ENCODE results near the gene WIPI1. TPM values are rescaled to one million over a fixed set of nuclear protein-coding genes. Genes with fewer than 3 reads are reported as not detected.

WIPI1 gene
- total and polyA plus RNA-seq, 4 donors, result 19.2 to 84.8 (median 41.5) TPM

- Histone ChIP-seq H3K36me3 (ENCODE audit: control insufficient read depth, insufficient read depth, low read length) (no peaks in the 10 kb centered on the region), H3K9me3 (ENCODE audit: control insufficient read depth, insufficient read depth, low read length) (no peaks in the 10 kb centered on the region), H3K4me3 (ENCODE audit: low read depth, low read length) (no peak overlapping the region), H3K27ac (ENCODE audit: low read depth, low read length) (no peak overlapping the region), H3K27me3 (ENCODE audit: control insufficient read depth, insufficient read depth, low read length) (no peaks in the 10 kb centered on the region), H3K4me1 (ENCODE audit: control insufficient read depth, insufficient read depth, low read length) (peaks cover under 1% of the 10 kb centered on the region)
- DNase-seq (ENCODE audit: low read depth in 4 of 6, low spot score in 6 of 6), result no peak
- 95% methylated on average over 16 of the region's 16 CpGs for WGBS (ENCODE audit: insufficient coverage)
Measured at GRCh38 chr17:68391561-68392268, 65.6 kb downstream of the WIPI1 start.

- Histone ChIP-seq H3K36me3 (ENCODE audit: control insufficient read depth, insufficient read depth, low read length) (no peaks in the 10 kb centered on the region), H3K4me3 (ENCODE audit: low read depth, low read length) (no peak overlapping the region), H3K9me3 (ENCODE audit: control insufficient read depth, insufficient read depth, low read length) (no peaks in the 10 kb centered on the region), H3K27ac (ENCODE audit: low read depth, low read length) (no peak overlapping the region), H3K4me1 (ENCODE audit: control insufficient read depth, insufficient read depth, low read length) (peaks cover 6% of the 10 kb centered on the region), H3K27me3 (ENCODE audit: control insufficient read depth, insufficient read depth, low read length) (no peaks in the 10 kb centered on the region)
- WGBS (ENCODE audit: insufficient coverage), result 86% methylated on average over 11 of the region's 11 CpGs
- DNase-seq (ENCODE audit: low read depth in 4 of 6, low spot score in 6 of 6), result no peak
Measured at GRCh38 chr17:68390888-68391545, 66.3 kb downstream of the WIPI1 start.

- Histone ChIP-seq H3K27me3 (ENCODE audit: control insufficient read depth, insufficient read depth, low read length) (no peaks in the 10 kb centered on the region), H3K4me1 (ENCODE audit: control insufficient read depth, insufficient read depth, low read length) (peaks cover 6% of the 10 kb centered on the region), H3K4me3 (ENCODE audit: low read depth, low read length) (no peak overlapping the region), H3K36me3 (ENCODE audit: control insufficient read depth, insufficient read depth, low read length) (no peaks in the 10 kb centered on the region), H3K9me3 (ENCODE audit: control insufficient read depth, insufficient read depth, low read length) (no peaks in the 10 kb centered on the region), H3K27ac (ENCODE audit: low read depth, low read length) (no peak overlapping the region)
- no peak for DNase-seq (ENCODE audit: low read depth in 4 of 6, low spot score in 6 of 6)
- 93% methylated on average over 4 of the region's 7 CpGs for WGBS (ENCODE audit: insufficient coverage)
Measured at GRCh38 chr17:68389041-68389440, 68.3 kb downstream of the WIPI1 start.

GRCh38 chr17:68387435-68388218, 69.7 kb downstream of the WIPI1 start:
- Histone ChIP-seq H3K4me1 (ENCODE audit: control insufficient read depth, insufficient read depth, low read length) (peaks cover 10% of the 10 kb centered on the region), H3K9me3 (ENCODE audit: control insufficient read depth, insufficient read depth, low read length) (no peaks in the 10 kb centered on the region), H3K27me3 (ENCODE audit: control insufficient read depth, insufficient read depth, low read length) (no peaks in the 10 kb centered on the region), H3K36me3 (ENCODE audit: control insufficient read depth, insufficient read depth, low read length) (no peaks in the 10 kb centered on the region), H3K27ac (ENCODE audit: low read depth, low read length) (no peak overlapping the region), H3K4me3 (ENCODE audit: low read depth, low read length) (no peak overlapping the region)
- WGBS (ENCODE audit: insufficient coverage), result 96% methylated on average over 3 of the region's 6 CpGs
- DNase-seq (ENCODE audit: low read depth in 4 of 6, low spot score in 6 of 6), result no peak

- H3K27me3 ChIP-seq (ENCODE audit: control insufficient read depth, insufficient read depth, low read length), result no peaks in the 10 kb centered on the region
- H3K4me3 ChIP-seq (ENCODE audit: low read depth, low read length), result no peak overlapping the region
- 72% methylated on average over 7 of the region's 8 CpGs for WGBS (ENCODE audit: insufficient coverage)
- DNase-seq (ENCODE audit: low read depth in 4 of 6, low spot score in 6 of 6), result no peak
- H3K4me1 ChIP-seq (ENCODE audit: control insufficient read depth, insufficient read depth, low read length), result peaks cover 10% of the 10 kb centered on the region
- H3K9me3 ChIP-seq (ENCODE audit: control insufficient read depth, insufficient read depth, low read length), result no peaks in the 10 kb centered on the region
- H3K27ac ChIP-seq (ENCODE audit: low read depth, low read length), result peak overlapping the region; percentile 19
- no peaks in the 10 kb centered on the region for H3K36me3 ChIP-seq (ENCODE audit: control insufficient read depth, insufficient read depth, low read length)
Measured at GRCh38 chr17:68385490-68386215, 71.6 kb downstream of the WIPI1 start.

GRCh38 chr17:68384941-68385340, 72.4 kb downstream of the WIPI1 start:
- Histone ChIP-seq H3K4me1 (ENCODE audit: control insufficient read depth, insufficient read depth, low read length) (peaks cover 10% of the 10 kb centered on the region), H3K27ac (ENCODE audit: low read depth, low read length) (peak overlapping the region; percentile 78), H3K4me3 (ENCODE audit: low read depth, low read length) (no peak overlapping the region), H3K9me3 (ENCODE audit: control insufficient read depth, insufficient read depth, low read length) (no peaks in the 10 kb centered on the region), H3K36me3 (ENCODE audit: control insufficient read depth, insufficient read depth, low read length) (no peaks in the 10 kb centered on the region), H3K27me3 (ENCODE audit: control insufficient read depth, insufficient read depth, low read length) (no peaks in the 10 kb centered on the region)
- no peak for DNase-seq (ENCODE audit: low read depth in 4 of 6, low spot score in 6 of 6)
- 84% methylated on average over 4 of the region's 4 CpGs for WGBS (ENCODE audit: insufficient coverage)

GRCh38 chr17:68384471-68384870, 72.8 kb downstream of the WIPI1 start:
- H3K9me3 ChIP-seq (ENCODE audit: control insufficient read depth, insufficient read depth, low read length), result no peaks in the 10 kb centered on the region
- peak overlapping the region; percentile 78 for H3K27ac ChIP-seq (ENCODE audit: low read depth, low read length)
- no peak overlapping the region for H3K4me3 ChIP-seq (ENCODE audit: low read depth, low read length)
- WGBS (ENCODE audit: insufficient coverage), result no CpG with 5 or more reads among the region's 1 CpG
- H3K4me1 ChIP-seq (ENCODE audit: control insufficient read depth, insufficient read depth, low read length), result peaks cover 10% of the 10 kb centered on the region
- no peaks in the 10 kb centered on the region for H3K27me3 ChIP-seq (ENCODE audit: control insufficient read depth, insufficient read depth, low read length)
- DNase-seq (ENCODE audit: low read depth in 4 of 6, low spot score in 6 of 6), result peak in 1 of 6 donors; percentile 21
- no peaks in the 10 kb centered on the region for H3K36me3 ChIP-seq (ENCODE audit: control insufficient read depth, insufficient read depth, low read length)

GRCh38 chr17:68383443-68384321, 73.6 kb downstream of the WIPI1 start:
- Histone ChIP-seq H3K27me3 (ENCODE audit: control insufficient read depth, insufficient read depth, low read length) (no peaks in the 10 kb centered on the region), H3K9me3 (ENCODE audit: control insufficient read depth, insufficient read depth, low read length) (no peaks in the 10 kb centered on the region), H3K4me1 (ENCODE audit: control insufficient read depth, insufficient read depth, low read length) (peaks cover 10% of the 10 kb centered on the region), H3K36me3 (ENCODE audit: control insufficient read depth, insufficient read depth, low read length) (no peaks in the 10 kb centered on the region), H3K27ac (ENCODE audit: low read depth, low read length) (peak overlapping the region; percentile 78), H3K4me3 (ENCODE audit: low read depth, low read length) (no peak overlapping the region)
- WGBS (ENCODE audit: insufficient coverage), result 66% methylated on average over 9 of the region's 16 CpGs
- peak in 1 of 6 donors; percentile 24 for DNase-seq (ENCODE audit: low read depth in 4 of 6, low spot score in 6 of 6)

- WGBS (ENCODE audit: insufficient coverage), result 82% methylated on average over 1 of the region's 4 CpGs
- Histone ChIP-seq H3K27ac (ENCODE audit: low read depth, low read length) (peak overlapping the region; percentile 78), H3K27me3 (ENCODE audit: control insufficient read depth, insufficient read depth, low read length) (no peaks in the 10 kb centered on the region), H3K4me1 (ENCODE audit: control insufficient read depth, insufficient read depth, low read length) (peaks cover 16% of the 10 kb centered on the region), H3K9me3 (ENCODE audit: control insufficient read depth, insufficient read depth, low read length) (no peaks in the 10 kb centered on the region), H3K36me3 (ENCODE audit: control insufficient read depth, insufficient read depth, low read length) (no peaks in the 10 kb centered on the region), H3K4me3 (ENCODE audit: low read depth, low read length) (no peak overlapping the region)
- DNase-seq (ENCODE audit: low read depth in 4 of 6, low spot score in 6 of 6), result no peak
Measured at GRCh38 chr17:68383120-68383442, 74.2 kb downstream of the WIPI1 start.
